Fibroblast of skin of right quadriceps (primary cell): ENCODE data around the gene CDADC1.
A peak's percentile ranks its signal among the peaks of the same experiment; 100 is the strongest.
"Not testable (repeated sequence)": the region's sequence is repeated elsewhere in the genome, so short reads cannot be mapped to it uniquely, and the experiment has no call there.

Experiments
- DNase-seq: peaks from one replicate; pipeline ENCODE4 v3.0.0-alpha.2; 2013

CDADC1 gene

GRCh38 chr13:49240017-49240416 is 7.7 kb upstream of the CDADC1 start:
- DNase-seq, result peak; percentile 17

- no peak for DNase-seq
These were observed 6.4 kb upstream of the CDADC1 start for GRCh38 chr13:49241296-49241695.

- no peak for DNase-seq
These were observed 2.6 kb upstream of the CDADC1 start for GRCh38 chr13:49245101-49245500.

GRCh38 chr13:49246850-49247642 is 679 bp upstream of the CDADC1 start:
- no peak for DNase-seq

- no peak for DNase-seq
These were observed 887 bp downstream of the CDADC1 start for GRCh38 chr13:49248622-49249002.

- no peak for DNase-seq
These were observed 3.6 kb downstream of the CDADC1 start for GRCh38 chr13:49251326-49251725.

GRCh38 chr13:49253310-49253709 is 5.6 kb downstream of the CDADC1 start:
- no peak for DNase-seq

GRCh38 chr13:49254007-49254406 is 6.3 kb downstream of the CDADC1 start:
- DNase-seq, result no peak

GRCh38 chr13:49256841-49257240 is 9.1 kb downstream of the CDADC1 start:
- peak; percentile 58 for DNase-seq

- DNase-seq, result no peak
These were observed 10.5 kb downstream of the CDADC1 start for GRCh38 chr13:49258089-49258796.

- DNase-seq, result no peak
These were observed 11.9 kb downstream of the CDADC1 start for GRCh38 chr13:49259586-49259985.

- no peak for DNase-seq
These were observed 14.9 kb downstream of the CDADC1 start for GRCh38 chr13:49262634-49263033.

GRCh38 chr13:49265822-49266221 is 18.1 kb downstream of the CDADC1 start:
- DNase-seq, result peak; percentile 27

- DNase-seq, result no peak
These were observed 23.5 kb downstream of the CDADC1 start for GRCh38 chr13:49271264-49271663.

- no peak for DNase-seq
These were observed 24.6 kb downstream of the CDADC1 start for GRCh38 chr13:49272296-49272695.

GRCh38 chr13:49278211-49278610 is 30.5 kb downstream of the CDADC1 start:
- no peak for DNase-seq

GRCh38 chr13:49279112-49279511 is 31.4 kb downstream of the CDADC1 start:
- DNase-seq, result no peak

- no peak for DNase-seq
These were observed 32.2 kb downstream of the CDADC1 start for GRCh38 chr13:49279885-49280284.

- no peak for DNase-seq
These were observed 40.3 kb downstream of the CDADC1 start for GRCh38 chr13:49287995-49288394.

- no peak for DNase-seq
These were observed 40.7 kb downstream of the CDADC1 start for GRCh38 chr13:49288458-49288857.

- peak; percentile 56 for DNase-seq
These were observed 45.2 kb downstream of the CDADC1 start for GRCh38 chr13:49292742-49293486.

GRCh38 chr13:49294723-49295122 is 47.0 kb downstream of the CDADC1 start:
- DNase-seq, result not testable (repeated sequence)

- DNase-seq, result no peak
These were observed 47.5 kb downstream of the CDADC1 start for GRCh38 chr13:49295244-49295643.

GRCh38 chr13:49296659-49297058 is 48.9 kb downstream of the CDADC1 start:
- no peak for DNase-seq
